OCI-LY7 (cell line): ENCODE data around the gene ICA1L. TPM values are rescaled to one million over a fixed set of nuclear protein-coding genes. Genes with fewer than 3 reads are reported as not detected.

Experiments
- BruUV-seq: library from RNA; stranded (reverse); fragments of 400-500 nt; replicated peaks from 2 replicates; lab custom pipeline; 2021; lab: Mats Ljungman, UMichigan
- CTCF ChIA-PET: fragments of 300-600 bp; sonication (Branson Sonifier 250); formaldehyde crosslinking; loops from one replicate; lab custom pipeline; 2022; ENCODE audit warnings: antibody characterized with exemption; ENCODE audit not compliant: unreplicated experiment; lab: Charles Lee
- POLR2A ChIA-PET: fragments of 300-600 bp; sonication (Branson Sonifier 250); formaldehyde crosslinking; loops from one replicate; lab custom pipeline; 2022; ENCODE audit warnings: antibody characterized with exemption; lab: Charles Lee
- DNase-seq: peaks from one replicate; pipeline ENCODE4 v3.0.0-alpha.2; 2015; ENCODE audit warnings: low spot score
- H2AFZ ChIP-seq: fragments of 200-600 bp; sonication (generic), shearing (Covaris generic); 2 replicates; pipeline ENCODE4 v1.6.1; 2014; ENCODE audit warnings: mild to moderate bottlenecking, antibody characterized with exemption, low read length, moderate library complexity
- H3K27ac ChIP-seq: fragments of 200-600 bp; sonication (generic); 2 replicates; pipeline ENCODE4 v1.5.1; 2014; ENCODE audit warnings: mixed run types, low read depth, mild to moderate bottlenecking, moderate library complexity, low read length, inconsistent platforms; ENCODE audit not compliant: poor library complexity, severe bottlenecking
- H3K36me3 ChIP-seq: fragments of 200-600 bp; sonication (generic); 2 replicates; pipeline ENCODE4 v1.6.1; 2014; ENCODE audit warnings: mild to moderate bottlenecking, antibody characterized with exemption, low read length, moderate library complexity, mixed read lengths; ENCODE audit not compliant: insufficient read depth
- H3K4me1 ChIP-seq: fragments of 200-600 bp; sonication (generic); 2 replicates; pipeline ENCODE4 v1.5.1; 2014; ENCODE audit warnings: mild to moderate bottlenecking, low read length; ENCODE audit not compliant: insufficient read depth, poor library complexity, severe bottlenecking
- H3K4me2 ChIP-seq: fragments of 200-600 bp; sonication (generic); 2 replicates; pipeline ENCODE4 v1.6.1; 2014; ENCODE audit warnings: mild to moderate bottlenecking, low read length
- H3K4me3 ChIP-seq: fragments of 200-600 bp; sonication (generic); 2 replicates; pipeline ENCODE4 v1.5.1; 2014; ENCODE audit warnings: mild to moderate bottlenecking, low read depth, low read length; ENCODE audit not compliant: poor library complexity, severe bottlenecking
- H3K79me2 ChIP-seq: fragments of 200-600 bp; sonication (generic); 2 replicates; pipeline ENCODE4 v1.6.1; 2016; ENCODE audit warnings: low read depth, mild to moderate bottlenecking, low read length, moderate library complexity, mixed read lengths; ENCODE audit not compliant: insufficient read depth
- H3K9me2 ChIP-seq: fragments of 200-600 bp; sonication (generic); 2 replicates; pipeline ENCODE4 v1.6.1; 2016; ENCODE audit warnings: mild to moderate bottlenecking, low read length, mixed read lengths; ENCODE audit not compliant: insufficient read depth
- H3K9me3 ChIP-seq: fragments of 200-600 bp; sonication (generic); 2 replicates; pipeline ENCODE4 v1.6.1; 2014; ENCODE audit warnings: mild to moderate bottlenecking, mixed run types, low read length, mixed read lengths
- H4K20me1 ChIP-seq: fragments of 200-600 bp; sonication (generic); 2 replicates; pipeline ENCODE4 v1.6.1; 2014; ENCODE audit warnings: mild to moderate bottlenecking, antibody characterized with exemption, low read length, moderate library complexity, mixed read lengths; ENCODE audit not compliant: insufficient read depth
- CTCF ChIP-seq: fragments of 200-600 bp; sonication (generic); conservative IDR thresholded peaks from 2 replicates; pipeline ENCODE4 v1.5.1; 2014; ENCODE audit warnings: mild to moderate bottlenecking, antibody characterized with exemption, low read length, moderate library complexity, mixed read lengths
- EZH2phosphoT487 ChIP-seq: fragments of 200-600 bp; sonication (generic); IDR thresholded peaks from 2 replicates; pipeline ENCODE4 v1.6.1; 2018; ENCODE audit warnings: low read depth, borderline replicate concordance, mild to moderate bottlenecking, mixed run types, antibody characterized with exemption, low read length, moderate library complexity, mixed read lengths
- intact Hi-C: fragments of 100-400 bp; cut with micrococcal nuclease; formaldehyde crosslinking; loops from one replicate; pipeline ENCODE4 v1.10.0; 2022; ENCODE audit not compliant: unreplicated experiment
- total RNA-seq, 2 experiments: library from RNA; depleted of rRNA in 1 of 2; stranded (reverse); fragments of >200 nt in 1 of 2; shearing (Covaris generic) in 1 of 2; gene quantifications; 2 replicates each; pipeline ENCODE4 v1.2.3, GENCODE V29; 2014 to 2022

The ICA1L gene
- total RNA-seq, 2 experiments from 2014 or later: 5.2 to 11.1 TPM

DNA sequence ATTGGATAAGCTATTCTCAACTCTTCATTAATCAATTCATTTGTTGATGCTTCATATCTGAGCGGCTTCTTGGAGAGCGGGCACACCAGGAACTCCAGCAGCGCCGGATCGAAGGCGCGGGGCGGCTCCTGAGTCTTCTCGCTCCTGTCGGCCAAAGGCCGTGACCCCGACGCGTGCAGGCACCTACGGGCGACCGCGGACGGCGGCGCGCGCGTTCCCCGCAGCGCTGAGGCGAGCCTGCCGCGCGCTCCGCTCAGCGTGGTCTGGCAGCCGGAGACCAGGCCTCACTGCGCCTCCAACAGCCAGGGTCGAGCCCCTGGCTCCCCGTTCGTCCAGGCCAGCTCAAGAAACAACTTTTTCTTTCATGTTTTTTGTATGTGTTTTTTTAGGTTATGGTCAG lies 97.5 kb downstream of the ICA1L start:
- no peaks in the 10 kb centered on the region for H3K9me3 ChIP-seq
- H3K4me3 ChIP-seq: no peak overlapping the region
- H2AFZ ChIP-seq: no peak overlapping the region
- no peak overlapping the region for H3K4me2 ChIP-seq
- no peaks in the 10 kb centered on the region for H3K4me1 ChIP-seq
- no peak overlapping the region for H3K27ac ChIP-seq
- no peaks in the 10 kb centered on the region for H3K9me2 ChIP-seq
- DNase-seq: no peak
- TF ChIP-seq CTCF (no peak), EZH2phosphoT487 (no peak)
- intact Hi-C loops: no loop called here
- H3K36me3 ChIP-seq: no peaks in the 10 kb centered on the region
- CTCF ChIA-PET: no interaction called here
- H4K20me1 ChIP-seq: no peaks in the 10 kb centered on the region
- POLR2A ChIA-PET: interaction anchor here (0.6 to 1.5 kb wide), 2 partner anchors 9 to 21 kb away, joined by 3 to 4 read pairs; no protein-coding TSS in a partner anchor
- no peaks in the 10 kb centered on the region for H3K79me2 ChIP-seq
- BruUV-seq: no TSS peak

- no peaks in the 10 kb centered on the region for H3K9me2 ChIP-seq
- CTCF ChIA-PET: no interaction called here
- no peak overlapping the region for H3K27ac ChIP-seq
- H4K20me1 ChIP-seq: no peaks in the 10 kb centered on the region
- H3K79me2 ChIP-seq: no peaks in the 10 kb centered on the region
- POLR2A ChIA-PET: interaction anchor here (0.6 to 1.5 kb wide), 2 partner anchors 8 to 20 kb away, joined by 3 to 4 read pairs; no protein-coding TSS in a partner anchor
- H2AFZ ChIP-seq: no peak overlapping the region
- no peak overlapping the region for H3K4me2 ChIP-seq
- H3K4me3 ChIP-seq: no peak overlapping the region
- no peak for TF ChIP-seq EZH2phosphoT487
- no peak for TF ChIP-seq CTCF
- no peaks in the 10 kb centered on the region for H3K9me3 ChIP-seq
- H3K36me3 ChIP-seq: no peaks in the 10 kb centered on the region
- DNase-seq: no peak
- no TSS peak for BruUV-seq
- intact Hi-C loops: no loop called here
- H3K4me1 ChIP-seq: no peaks in the 10 kb centered on the region
Observed at GRCh38 chr2:202773301-202773973, 98.1 kb downstream of the ICA1L start.
